Skeletal muscle satellite cell (primary cell): Measurements from ENCODE around the gene ARHGAP25.

Experiments used
- H3K27me3 ChIP-seq: 2 replicates; pipeline ENCODE4 v1.7.0; 2013; ENCODE audit warnings: low read length; ENCODE audit not compliant: control insufficient read depth, insufficient read depth
- H3K36me3 ChIP-seq: 2 replicates; pipeline ENCODE4 v1.7.0; 2013; ENCODE audit warnings: mild to moderate bottlenecking, control low read depth, low read length; ENCODE audit not compliant: insufficient read depth
- H3K4me1 ChIP-seq: 2 replicates; pipeline ENCODE4 v1.7.0; 2013; ENCODE audit warnings: low read length; ENCODE audit not compliant: control insufficient read depth, insufficient read depth
- H3K4me2 ChIP-seq: 2 replicates; pipeline ENCODE4 v1.7.0; 2013; ENCODE audit warnings: mild to moderate bottlenecking, low read length
- H3K4me3 ChIP-seq: 2 replicates; pipeline ENCODE4 v1.7.0; 2013; ENCODE audit warnings: low read length
- H3K9ac ChIP-seq: 2 replicates; pipeline ENCODE4 v1.7.0; 2013; ENCODE audit warnings: mild to moderate bottlenecking, low read depth, low read length, moderate library complexity
- H3K9me3 ChIP-seq: replicated peaks from 2 replicates; pipeline ENCODE4 v1.7.0; 2013; ENCODE audit warnings: mild to moderate bottlenecking, control low read depth, low read length

The ARHGAP25 gene

GRCh38 chr2:68839260-68839833, 104.7 kb downstream of the ARHGAP25 start:
- Histone ChIP-seq H3K9ac (no peak overlapping the region), H3K9me3 (no peaks in the 10 kb centered on the region), H3K4me2 (no peak overlapping the region), H3K4me1 (no peaks in the 10 kb centered on the region), H3K4me3 (no peak overlapping the region), H3K36me3 (no peaks in the 10 kb centered on the region), H3K27me3 (peaks cover 17% of the 10 kb centered on the region)

GRCh38 chr2:68845043-68845442, 110.4 kb downstream of the ARHGAP25 start:
- no peaks in the 10 kb centered on the region for H3K9me3 ChIP-seq

GRCh38 chr2:68846091-68846490, 111.5 kb downstream of the ARHGAP25 start:
- Histone ChIP-seq H3K36me3 (no peaks in the 10 kb centered on the region), H3K4me1 (no peaks in the 10 kb centered on the region), H3K9me3 (no peaks in the 10 kb centered on the region), H3K9ac (no peak overlapping the region), H3K4me2 (no peak overlapping the region), H3K4me3 (no peak overlapping the region), H3K27me3 (peaks cover 78% of the 10 kb centered on the region)

More at GRCh38 chr2:68845043-68845442, 110.4 kb downstream of the ARHGAP25 start:
- Histone ChIP-seq H3K36me3 (no peaks in the 10 kb centered on the region), H3K4me2 (no peak overlapping the region), H3K27me3 (peaks cover 68% of the 10 kb centered on the region), H3K9ac (no peak overlapping the region), H3K4me3 (no peak overlapping the region), H3K4me1 (no peaks in the 10 kb centered on the region)

GRCh38 chr2:68847751-68848150, 113.1 kb downstream of the ARHGAP25 start:
- Histone ChIP-seq H3K4me3 (no peak overlapping the region), H3K4me1 (no peaks in the 10 kb centered on the region), H3K9me3 (no peaks in the 10 kb centered on the region), H3K27me3 (peaks cover 73% of the 10 kb centered on the region), H3K4me2 (no peak overlapping the region), H3K36me3 (no peaks in the 10 kb centered on the region), H3K9ac (no peak overlapping the region)

GRCh38 chr2:68849579-68850030, 115.0 kb downstream of the ARHGAP25 start:
- H3K9me3 ChIP-seq: no peaks in the 10 kb centered on the region

GRCh38 chr2:68850524-68850923, 115.9 kb downstream of the ARHGAP25 start:
- no peaks in the 10 kb centered on the region for H3K4me1 ChIP-seq
- no peak overlapping the region for H3K9ac ChIP-seq
- no peak overlapping the region for H3K4me2 ChIP-seq
- H3K27me3 ChIP-seq: peaks cover 52% of the 10 kb centered on the region
- no peaks in the 10 kb centered on the region for H3K36me3 ChIP-seq
- no peaks in the 10 kb centered on the region for H3K9me3 ChIP-seq
- H3K4me3 ChIP-seq: no peak overlapping the region

More at GRCh38 chr2:68849579-68850030, 115.0 kb downstream of the ARHGAP25 start:
- H3K36me3 ChIP-seq: no peaks in the 10 kb centered on the region
- H3K27me3 ChIP-seq: peaks cover 59% of the 10 kb centered on the region
- no peak overlapping the region for H3K9ac ChIP-seq
- no peaks in the 10 kb centered on the region for H3K4me1 ChIP-seq
- H3K4me2 ChIP-seq: no peak overlapping the region
- no peak overlapping the region for H3K4me3 ChIP-seq

GRCh38 chr2:68853035-68853434, 118.4 kb downstream of the ARHGAP25 start:
- Histone ChIP-seq H3K4me1 (no peaks in the 10 kb centered on the region), H3K9ac (no peak overlapping the region), H3K4me3 (no peak overlapping the region), H3K9me3 (no peaks in the 10 kb centered on the region), H3K4me2 (no peak overlapping the region), H3K27me3 (peaks cover 52% of the 10 kb centered on the region), H3K36me3 (no peaks in the 10 kb centered on the region)

- H3K4me3 ChIP-seq: no peak overlapping the region
- H3K9me3 ChIP-seq: no peaks in the 10 kb centered on the region
- H3K9ac ChIP-seq: no peak overlapping the region
- H3K27me3 ChIP-seq: peaks cover 55% of the 10 kb centered on the region
- H3K4me1 ChIP-seq: no peaks in the 10 kb centered on the region
- no peaks in the 10 kb centered on the region for H3K36me3 ChIP-seq
- H3K4me2 ChIP-seq: no peak overlapping the region
Observed at GRCh38 chr2:68853915-68854314, 119.3 kb downstream of the ARHGAP25 start.

GRCh38 chr2:68854476-68854875, 119.9 kb downstream of the ARHGAP25 start:
- no peak overlapping the region for H3K4me3 ChIP-seq
- H3K36me3 ChIP-seq: no peaks in the 10 kb centered on the region
- H3K4me1 ChIP-seq: no peaks in the 10 kb centered on the region
- H3K4me2 ChIP-seq: no peak overlapping the region
- peaks cover 55% of the 10 kb centered on the region for H3K27me3 ChIP-seq
- H3K9ac ChIP-seq: no peak overlapping the region
- H3K9me3 ChIP-seq: no peaks in the 10 kb centered on the region

- Histone ChIP-seq H3K4me2 (no peak overlapping the region), H3K9me3 (no peaks in the 10 kb centered on the region), H3K4me1 (no peaks in the 10 kb centered on the region), H3K36me3 (no peaks in the 10 kb centered on the region), H3K27me3 (peaks cover 55% of the 10 kb centered on the region), H3K4me3 (no peak overlapping the region), H3K9ac (no peak overlapping the region)
Observed at GRCh38 chr2:68855550-68855949, 120.9 kb downstream of the ARHGAP25 start.

GRCh38 chr2:68857202-68857845, 122.7 kb downstream of the ARHGAP25 start:
- Histone ChIP-seq H3K4me1 (no peaks in the 10 kb centered on the region), H3K9me3 (no peaks in the 10 kb centered on the region), H3K9ac (no peak overlapping the region), H3K36me3 (no peaks in the 10 kb centered on the region), H3K27me3 (peaks cover 63% of the 10 kb centered on the region), H3K4me3 (no peak overlapping the region), H3K4me2 (no peak overlapping the region)
